Gastrocnemius medialis (tissue), 4 donors: ENCODE measurements around the gene RBMS3.

Source experiments
- CTCF ChIP-seq, 5 experiments: fragments of 450-650 bp in 3 of 5; fragments of 200-600 bp in 2 of 5; sonication (generic) in 2 of 5; IDR thresholded peaks in 4 of 5; conservative IDR thresholded peaks in 1 of 5; 1 replicate in 4 of 5; 2 replicates in 1 of 5; pipeline ENCODE4 v1.5.1; 2016 to 2019; ENCODE audit warnings: antibody characterized with exemption in 5 of 5, mild to moderate bottlenecking in 3 of 5, moderate library complexity in 3 of 5
- POLR2A ChIP-seq, 2 donors: fragments of 450-650 bp; IDR thresholded peaks; one replicate each; pipeline ENCODE4 v1.6.1; 2017; ENCODE audit warnings: antibody characterized with exemption in 2 of 2, mild to moderate bottlenecking in 2 of 2, moderate library complexity in 2 of 2

- no peak for TF ChIP-seq POLR2A (IDR thresholded peaks at IDR 0.05)
- TF ChIP-seq CTCF (IDR thresholded peaks at IDR 0.05 in 4 of 5, conservative IDR thresholded peaks at IDR 0.05 in 1 of 5), result no peak
Observed at GRCh38 chr3:29635888-29636287, 355.0 kb downstream of the RBMS3 start.
